MG63 (cell line): ENCODE results near the gene UFD1. TPM values are rescaled to one million over a fixed set of nuclear protein-coding genes. Genes with fewer than 3 reads are reported as not detected.
"Not testable (repeated sequence)": the region's sequence is repeated elsewhere in the genome, so short reads cannot be mapped to it uniquely, and the experiment has no call there.

Source experiments
- DNase-seq: peaks from one replicate; pipeline ENCODE4 v3.0.0-alpha.2; 2020
- H3K27me3 ChIP-seq: fragments of 250-450 bp; sonication (Bioruptor Pico); 2 replicates; pipeline ENCODE4 v1.5.1; 2020; ENCODE audit warnings: mild to moderate bottlenecking, moderate library complexity
- H3K36me3 ChIP-seq: fragments of 250-450 bp; sonication (Bioruptor Pico); 2 replicates; pipeline ENCODE4 v1.5.1; 2020; ENCODE audit warnings: mild to moderate bottlenecking, moderate library complexity
- H3K4me3 ChIP-seq: fragments of 250-450 bp; sonication (Bioruptor Pico); 2 replicates; pipeline ENCODE4 v1.5.1; 2020; ENCODE audit warnings: mild to moderate bottlenecking, moderate library complexity
- H3K9me3 ChIP-seq: fragments of 250-450 bp; sonication (Bioruptor Pico); 2 replicates; pipeline ENCODE4 v1.5.1; 2020; ENCODE audit warnings: mild to moderate bottlenecking, moderate library complexity
- total RNA-seq: library from RNA; depleted of rRNA; stranded (reverse); fragments of >200 nt; shearing (Covaris generic); gene quantifications from 2 replicates; pipeline ENCODE4 v1.2.3, GENCODE V29; 2014; ENCODE audit warnings: low replicate concordance

UFD1 gene
- total RNA-seq, 1 experiment from 2014 or later, result 128 TPM

GRCh38 chr22:19450363-19451175, 28.4 kb downstream of the UFD1 start:
- no peaks in the 10 kb centered on the region for H3K9me3 ChIP-seq
- H3K27me3 ChIP-seq, result no peaks in the 10 kb centered on the region
- H3K4me3 ChIP-seq, result no peak overlapping the region
- peaks cover 48% of the 10 kb centered on the region for H3K36me3 ChIP-seq
- DNase-seq, result no peak

- no peak for DNase-seq
- Histone ChIP-seq H3K9me3 (no peaks in the 10 kb centered on the region), H3K27me3 (no peaks in the 10 kb centered on the region), H3K4me3 (no peak overlapping the region), H3K36me3 (peaks cover 40% of the 10 kb centered on the region)
Observed at GRCh38 chr22:19449422-19449767, 29.6 kb downstream of the UFD1 start.

- H3K27me3 ChIP-seq, result no peaks in the 10 kb centered on the region
- no peak overlapping the region for H3K4me3 ChIP-seq
- no peak for DNase-seq
- H3K9me3 ChIP-seq, result no peaks in the 10 kb centered on the region
- H3K36me3 ChIP-seq, result peaks cover 35% of the 10 kb centered on the region
Observed at GRCh38 chr22:19448739-19449421, 30.1 kb downstream of the UFD1 start.

GRCh38 chr22:19448076-19448607, 30.9 kb downstream of the UFD1 start:
- peak; percentile 60 for DNase-seq
- H3K4me3 ChIP-seq, result peak overlapping the region; percentile 68
- peaks cover 31% of the 10 kb centered on the region for H3K36me3 ChIP-seq
- H3K27me3 ChIP-seq, result no peaks in the 10 kb centered on the region
- no peaks in the 10 kb centered on the region for H3K9me3 ChIP-seq

- DNase-seq, result peak; percentile 88
- no peaks in the 10 kb centered on the region for H3K27me3 ChIP-seq
- H3K4me3 ChIP-seq, result peak within 1 kb of the TSS; percentile 68
- no peaks in the 10 kb centered on the region for H3K9me3 ChIP-seq
- peaks cover 26% of the 10 kb centered on the region for H3K36me3 ChIP-seq
Observed at GRCh38 chr22:19447330-19448075, 31.5 kb downstream of the UFD1 start, which contains the start of gene C22orf39. C22orf39 (minus strand) TSS chr22:19447711; CDS start chr22:19447688, 23 bp downstream.

GRCh38 chr22:19446603-19447329, 32.2 kb downstream of the UFD1 start:
- Histone ChIP-seq H3K27me3 (no peaks in the 10 kb centered on the region), H3K4me3 (peak overlapping the region; percentile 68), H3K9me3 (no peaks in the 10 kb centered on the region), H3K36me3 (peaks cover 24% of the 10 kb centered on the region)
- no peak for DNase-seq

GRCh38 chr22:19445279-19445982, 33.6 kb downstream of the UFD1 start:
- not testable (repeated sequence) for H3K9me3 ChIP-seq, DNase-seq, H3K4me3 ChIP-seq, H3K27me3 ChIP-seq
- peaks cover 19% of the 10 kb centered on the region for H3K36me3 ChIP-seq

GRCh38 chr22:19443544-19444211, 35.3 kb downstream of the UFD1 start:
- no peaks in the 10 kb centered on the region for H3K27me3 ChIP-seq
- H3K4me3 ChIP-seq, result no peak overlapping the region
- DNase-seq, result no peak
- peaks cover 20% of the 10 kb centered on the region for H3K36me3 ChIP-seq
- no peaks in the 10 kb centered on the region for H3K9me3 ChIP-seq

- DNase-seq, result no peak
- Histone ChIP-seq H3K36me3 (peaks cover 25% of the 10 kb centered on the region), H3K27me3 (no peaks in the 10 kb centered on the region), H3K4me3 (no peak overlapping the region), H3K9me3 (no peaks in the 10 kb centered on the region)
Observed at GRCh38 chr22:19442166-19442565, 36.8 kb downstream of the UFD1 start.

- no peaks in the 10 kb centered on the region for H3K9me3 ChIP-seq
- no peaks in the 10 kb centered on the region for H3K27me3 ChIP-seq
- no peak overlapping the region for H3K4me3 ChIP-seq
- peaks cover 27% of the 10 kb centered on the region for H3K36me3 ChIP-seq
- no peak for DNase-seq
Observed at GRCh38 chr22:19440411-19441195, 38.4 kb downstream of the UFD1 start.

- peaks cover 34% of the 10 kb centered on the region for H3K36me3 ChIP-seq
- no peak for DNase-seq
- no peaks in the 10 kb centered on the region for H3K27me3 ChIP-seq
- H3K4me3 ChIP-seq, result no peak overlapping the region
- H3K9me3 ChIP-seq, result no peaks in the 10 kb centered on the region
Observed at GRCh38 chr22:19438298-19438697, 40.7 kb downstream of the UFD1 start.

GRCh38 chr22:19436444-19437161, 42.4 kb downstream of the UFD1 start:
- not testable (repeated sequence) for DNase-seq, H3K27me3 ChIP-seq, H3K9me3 ChIP-seq, H3K4me3 ChIP-seq
- H3K36me3 ChIP-seq, result peaks cover 31% of the 10 kb centered on the region

GRCh38 chr22:19434829-19435580, 44.0 kb downstream of the UFD1 start:
- peaks cover 29% of the 10 kb centered on the region for H3K36me3 ChIP-seq
- H3K27me3 ChIP-seq, result no peaks in the 10 kb centered on the region
- H3K4me3 ChIP-seq, result no peak overlapping the region
- no peak for DNase-seq
- no peaks in the 10 kb centered on the region for H3K9me3 ChIP-seq

- no peak for DNase-seq
- no peaks in the 10 kb centered on the region for H3K27me3 ChIP-seq
Observed at GRCh38 chr22:19434401-19434800, 44.6 kb downstream of the UFD1 start.

More at GRCh38 chr22:19434401-19434800, 44.6 kb downstream of the UFD1 start:
- Histone ChIP-seq H3K4me3 (no peak overlapping the region), H3K36me3 (peaks cover 26% of the 10 kb centered on the region), H3K9me3 (no peaks in the 10 kb centered on the region)
